Activated T-cell treated with anti-CD3 and anti-CD28 coated beads, Interleukin-2, amount 50 U/mL, for 1 hour (primary cell): ENCODE data around the gene HIGD1C.
"Not testable (repeated sequence)": the region's sequence is repeated elsewhere in the genome, so short reads cannot be mapped to it uniquely, and the experiment has no call there.

Experiments
- DNase-seq: peaks from one replicate; pipeline ENCODE4 v3.0.0-alpha.2; 2020

HIGD1C gene

DNA sequence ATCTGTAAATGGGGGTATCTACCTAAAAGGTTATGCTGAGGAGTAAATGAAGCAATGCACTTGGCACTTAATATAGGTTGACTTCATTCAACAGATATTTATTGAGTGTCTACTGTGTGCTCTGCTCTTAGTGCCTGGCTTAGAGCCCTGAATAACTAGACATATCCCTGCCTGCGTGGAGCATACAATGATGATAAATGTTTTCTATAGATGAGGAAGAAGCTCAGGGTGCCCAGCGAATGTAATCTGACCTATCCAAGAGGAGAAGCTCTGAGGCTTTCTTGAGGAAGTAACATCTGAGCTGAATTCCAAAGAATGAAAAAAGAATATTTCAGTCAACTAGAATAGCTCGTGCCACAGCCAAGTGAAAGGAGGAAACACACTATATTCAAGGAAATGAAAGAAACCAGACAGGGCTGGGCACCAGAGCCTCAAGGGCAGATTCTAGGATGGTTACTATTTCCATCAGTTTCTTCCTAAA, 17.9 kb upstream of the HIGD1C start:
- DNase-seq = no peak

DNA sequence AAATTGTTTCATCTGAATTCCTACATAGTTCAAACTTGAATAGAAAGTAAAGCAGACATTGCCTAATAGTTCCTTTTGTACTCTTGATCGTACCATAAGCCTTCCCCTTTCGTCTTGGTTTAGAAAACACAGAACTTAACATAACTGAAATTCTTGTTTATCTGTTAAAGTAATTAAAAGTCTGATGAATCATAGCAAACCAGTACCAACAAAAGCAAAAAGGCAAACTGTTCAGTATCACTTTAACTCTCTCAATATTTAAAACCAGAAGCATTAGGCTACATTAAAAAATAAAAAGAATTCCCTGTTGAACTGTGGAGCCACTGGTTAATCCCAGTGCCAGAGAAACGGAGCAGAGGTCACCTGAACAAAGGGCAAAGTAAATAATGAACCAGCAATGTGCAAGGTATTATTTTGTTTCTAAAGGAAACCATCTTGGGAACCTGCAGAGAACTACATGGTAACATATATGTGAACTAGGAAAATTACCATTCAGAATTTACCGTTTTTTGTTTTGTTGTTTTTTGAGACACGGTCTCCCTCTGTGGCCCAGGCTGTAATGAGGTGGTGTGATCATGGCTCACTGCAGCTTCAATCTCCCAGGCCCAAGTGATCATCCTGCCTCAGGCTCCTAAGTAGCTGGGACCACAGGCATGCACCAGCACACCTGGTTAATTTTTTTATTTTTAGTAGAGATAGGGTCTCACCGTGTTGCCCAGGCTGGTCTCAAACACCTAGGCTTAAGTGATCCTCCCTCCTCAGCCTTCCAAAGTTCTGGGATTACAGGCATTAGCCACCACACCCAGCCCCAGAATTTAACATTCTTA, 17.1 kb upstream of the HIGD1C start:
- DNase-seq = no peak

DNA sequence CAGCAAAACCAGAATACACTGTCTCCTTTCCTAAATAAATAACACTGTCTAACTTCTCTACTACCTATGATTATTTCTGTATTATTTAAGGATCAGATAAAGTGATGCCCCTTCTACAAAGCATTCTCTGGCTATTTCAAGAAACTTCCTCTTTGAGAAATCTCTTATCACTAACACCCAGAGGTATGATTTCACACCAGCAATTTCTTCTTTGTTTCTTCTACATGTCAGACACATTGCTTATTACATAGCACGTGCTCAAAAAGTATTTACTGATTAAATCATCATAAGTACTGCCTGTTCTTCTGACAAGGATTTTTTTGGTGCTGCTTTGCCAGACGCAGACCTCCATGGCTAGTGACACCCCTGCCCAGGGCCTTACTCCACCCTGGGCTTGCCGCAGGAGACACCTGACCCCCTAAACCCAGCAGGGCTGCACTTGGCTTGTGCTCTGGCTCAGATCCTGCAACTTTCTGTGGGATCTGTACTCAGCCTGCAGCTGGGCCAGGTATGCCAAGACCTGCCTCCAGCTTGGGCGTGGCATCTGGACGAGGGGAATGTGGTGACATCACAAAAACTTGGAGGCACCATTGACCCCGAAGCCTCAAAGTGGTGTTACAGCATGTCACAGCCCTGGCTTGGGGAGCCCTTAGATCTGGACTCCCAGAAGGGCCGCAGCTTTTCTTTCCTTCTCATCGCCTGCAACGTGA, 15.4 kb upstream of the HIGD1C start:
- no peak for DNase-seq

DNA sequence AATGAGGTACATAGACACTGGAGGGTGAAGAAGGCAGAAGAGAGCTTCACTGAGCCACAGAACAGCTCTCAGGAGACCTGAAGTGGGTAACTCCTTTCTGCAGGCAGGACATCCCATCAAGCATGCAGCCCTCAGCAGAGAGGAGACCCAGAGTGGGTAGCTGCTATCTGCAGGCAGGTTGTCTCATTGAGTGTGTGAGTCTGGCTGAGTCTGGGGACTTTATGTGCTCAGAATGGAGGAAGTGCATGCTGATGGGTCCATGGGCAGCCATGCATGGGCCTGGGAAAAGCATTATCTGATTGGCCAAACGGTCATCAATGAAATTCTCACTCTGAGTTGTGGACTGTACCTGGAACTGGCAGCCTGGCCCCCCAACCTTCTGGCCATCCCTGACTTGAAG, 14.7 kb upstream of the HIGD1C start:
- no peak for DNase-seq

DNA sequence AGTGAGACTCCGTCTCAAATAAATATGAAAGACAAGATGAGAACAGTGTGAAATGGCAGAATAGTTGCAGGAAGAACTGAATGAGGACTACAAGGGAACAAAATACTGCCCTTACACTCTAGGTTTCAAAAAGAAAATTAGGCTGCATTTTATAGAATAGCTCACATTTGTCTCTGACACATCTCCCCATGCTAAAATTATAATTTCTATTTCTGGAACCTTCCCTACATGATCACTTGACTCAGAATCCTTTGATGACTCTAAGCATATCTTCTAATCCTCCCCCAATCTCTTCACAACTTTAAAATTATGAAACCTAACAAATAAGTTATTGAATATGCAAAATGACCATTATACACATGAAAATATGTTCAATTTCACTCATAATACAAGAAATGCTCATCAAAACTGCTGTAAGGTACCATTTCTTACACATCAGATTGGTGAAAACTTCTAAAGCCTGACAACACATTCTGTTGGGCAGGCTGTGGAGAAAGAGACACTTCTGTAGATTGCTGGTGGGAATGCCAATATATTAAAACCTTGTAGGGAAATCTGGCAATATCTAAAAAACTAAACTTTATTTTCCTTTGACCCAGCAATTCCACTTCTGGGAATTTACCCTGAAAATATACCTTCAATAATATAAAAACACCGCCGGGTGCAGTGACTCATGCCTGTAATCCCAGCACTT, 4.3 kb upstream of the HIGD1C start:
- no peak for DNase-seq

DNA sequence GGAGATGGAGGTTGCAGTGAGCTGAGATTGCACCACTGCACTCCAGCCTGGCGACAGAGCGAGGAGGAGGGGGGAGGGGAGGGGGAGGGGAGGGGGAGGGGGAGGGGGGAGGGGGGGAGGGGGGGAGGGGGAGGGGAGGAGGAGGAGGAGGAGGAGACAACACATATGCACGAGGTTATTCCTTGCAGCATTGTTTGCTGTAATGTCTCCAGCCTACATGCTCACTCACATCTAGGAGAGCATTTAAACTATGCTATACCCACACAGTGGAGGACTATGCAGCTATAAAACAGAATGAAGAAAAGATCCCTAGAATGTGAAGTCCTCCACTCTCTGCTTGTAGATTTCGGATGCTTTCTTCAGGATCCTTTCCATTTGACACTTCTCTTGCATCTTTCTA, 3.5 kb upstream of the HIGD1C start:
- DNase-seq = no peak

DNA sequence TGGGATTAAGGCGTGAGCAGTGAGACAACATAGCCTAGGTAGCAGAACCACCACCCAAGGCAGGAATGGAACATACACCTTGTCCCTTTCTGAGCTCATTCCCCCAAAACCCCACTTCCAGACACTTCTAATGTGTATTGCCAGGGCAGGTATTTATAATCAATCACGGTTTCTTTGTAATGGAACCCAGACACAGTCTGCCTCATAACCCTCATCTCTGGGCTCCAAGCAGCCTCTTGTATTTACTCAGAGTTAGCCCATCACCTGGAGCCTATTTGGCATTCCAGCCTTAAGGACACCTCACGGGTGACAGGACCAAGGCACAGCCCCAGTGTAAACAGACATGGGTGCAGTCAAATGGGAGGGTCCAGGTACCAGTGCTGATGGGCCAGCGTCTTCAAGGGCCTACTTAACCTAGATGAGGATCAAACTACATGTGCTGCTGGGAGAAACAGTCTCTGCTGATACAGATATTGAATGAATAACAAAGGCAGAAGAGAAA, 2.5 kb upstream of the HIGD1C start:
- DNase-seq = no peak

DNA sequence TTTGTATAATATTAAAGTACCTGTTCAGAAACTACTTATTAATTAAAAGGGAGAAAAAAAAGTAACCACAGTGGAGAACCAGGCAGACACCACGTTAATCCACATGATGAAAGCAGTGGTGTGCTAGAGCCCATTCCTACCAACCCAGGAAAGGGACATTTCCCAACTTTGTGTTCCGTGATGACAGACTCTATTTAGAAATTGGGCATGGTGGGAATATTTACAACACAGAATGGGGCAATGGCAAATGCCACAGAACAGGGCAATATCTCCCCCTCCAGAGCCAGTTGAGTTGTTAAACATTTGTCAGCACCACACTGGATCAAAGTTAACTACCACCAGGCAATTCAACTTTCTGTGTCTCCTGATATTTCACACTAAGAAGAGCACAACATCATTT, 1.2 kb upstream of the HIGD1C start:
- DNase-seq = no peak

DNA sequence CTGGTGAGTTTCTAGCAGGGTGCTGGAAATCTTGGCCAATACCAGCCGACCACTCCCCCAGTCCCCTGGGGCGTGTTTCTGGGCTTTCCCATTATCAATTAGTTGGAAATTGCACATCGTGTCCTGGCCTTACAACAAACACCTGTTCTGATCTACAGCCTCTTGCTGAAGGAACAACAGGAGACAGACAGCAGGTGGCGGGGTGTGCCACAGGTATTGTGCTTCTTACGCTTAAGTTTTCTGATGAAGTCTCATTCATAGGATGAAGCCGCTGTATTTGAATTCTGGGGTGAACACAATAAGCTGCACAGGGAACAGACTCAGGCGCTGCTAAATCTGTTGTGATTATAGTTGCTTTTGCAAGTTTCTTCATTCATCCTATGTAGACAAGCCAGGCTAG, 703 bp downstream of the HIGD1C start:
- no peak for DNase-seq

DNA sequence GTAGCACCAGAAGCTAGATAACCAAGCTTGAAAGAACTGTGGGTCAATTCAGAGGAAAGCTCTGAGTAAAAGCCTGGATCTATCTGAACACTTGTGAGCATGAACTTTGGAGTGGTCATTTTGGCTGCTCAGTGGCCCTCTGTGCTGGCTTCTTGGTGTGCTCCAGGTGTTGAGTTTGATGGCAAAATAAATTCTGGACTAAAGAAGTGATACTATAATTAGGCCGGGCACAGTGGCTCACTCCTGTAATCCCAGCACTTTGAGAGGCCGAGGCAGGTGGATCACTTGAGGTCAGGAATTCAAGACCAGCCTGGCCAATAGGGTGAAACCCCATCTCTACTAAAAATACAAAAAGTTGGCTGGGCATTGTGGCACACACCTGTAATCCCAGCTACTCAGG, 2.4 kb downstream of the HIGD1C start:
- not testable (repeated sequence) for DNase-seq

DNA sequence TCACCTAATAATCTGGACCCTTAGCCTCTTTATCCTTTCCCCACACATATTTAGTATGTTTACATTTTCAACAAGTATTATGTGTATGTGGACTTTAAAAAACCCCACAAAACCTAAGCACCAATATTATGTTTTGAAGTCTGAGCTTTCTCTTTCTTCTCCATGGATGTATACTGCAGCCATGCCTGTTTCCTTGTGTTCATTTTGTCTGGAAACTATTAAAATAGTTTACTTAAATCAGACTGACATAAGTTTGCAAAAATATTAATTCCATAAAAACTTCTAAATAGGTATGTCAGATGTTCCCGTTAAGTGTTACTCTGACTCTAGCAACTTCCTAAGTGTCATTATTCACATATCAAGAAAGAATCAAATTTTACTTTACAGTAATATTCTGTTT, 2.9 kb downstream of the HIGD1C start:
- DNase-seq = no peak

DNA sequence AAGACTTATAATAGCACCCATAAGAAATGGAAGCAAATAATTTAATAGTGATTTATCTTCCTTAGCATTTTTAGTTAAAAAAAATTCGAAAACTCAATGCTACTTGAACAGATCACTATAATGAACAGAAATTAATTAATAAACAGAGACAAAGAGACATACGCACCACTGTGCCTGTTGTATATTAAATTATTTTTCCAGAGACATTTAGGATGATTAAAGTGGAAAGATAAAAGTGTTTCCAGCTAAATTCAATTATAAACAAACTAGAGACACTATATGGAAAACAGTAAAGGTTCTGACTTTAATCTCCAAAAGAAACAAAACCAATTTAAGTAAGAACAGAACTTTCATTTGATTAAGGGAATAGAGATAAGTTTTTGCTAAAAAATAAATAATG, 3.4 kb downstream of the HIGD1C start:
- no peak for DNase-seq

DNA sequence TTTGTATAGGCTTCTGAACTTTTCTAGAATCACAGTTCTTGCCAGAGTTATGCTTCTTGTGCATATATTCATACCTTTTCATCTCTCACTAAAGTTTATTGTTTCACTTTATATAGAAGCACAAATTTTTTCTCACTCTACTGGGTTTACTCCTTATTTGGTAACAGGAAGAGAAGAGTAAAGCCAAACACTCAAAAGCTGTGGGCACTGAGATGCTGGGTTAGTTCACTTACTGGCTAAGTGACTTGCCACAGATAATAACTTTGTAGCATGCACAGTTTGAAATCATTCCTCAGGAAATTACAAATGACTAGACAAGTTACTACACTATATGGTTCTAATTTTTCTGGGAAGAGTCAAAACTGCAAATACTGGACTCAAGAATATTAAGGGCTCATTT, 7.8 kb downstream of the HIGD1C start:
- no peak for DNase-seq

DNA sequence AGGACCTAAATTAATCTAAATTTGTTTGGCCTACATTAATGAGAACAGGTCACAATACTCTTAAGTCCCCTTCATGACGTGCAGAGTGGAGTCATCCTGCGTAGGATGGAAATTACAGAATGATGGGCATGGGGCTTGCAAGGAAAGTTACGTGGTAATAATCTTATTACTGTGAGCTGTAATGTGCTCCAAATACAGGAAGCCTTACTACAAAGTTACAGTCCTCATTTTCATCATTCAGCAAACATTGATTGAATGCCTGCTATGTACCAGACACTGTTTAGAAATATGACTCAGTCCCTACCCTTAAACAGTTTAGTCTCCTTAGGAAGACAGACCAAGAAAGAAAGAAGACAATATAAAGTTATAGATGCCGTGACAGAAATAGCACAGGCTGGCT, 9.4 kb downstream of the HIGD1C start:
- DNase-seq = no peak

DNA sequence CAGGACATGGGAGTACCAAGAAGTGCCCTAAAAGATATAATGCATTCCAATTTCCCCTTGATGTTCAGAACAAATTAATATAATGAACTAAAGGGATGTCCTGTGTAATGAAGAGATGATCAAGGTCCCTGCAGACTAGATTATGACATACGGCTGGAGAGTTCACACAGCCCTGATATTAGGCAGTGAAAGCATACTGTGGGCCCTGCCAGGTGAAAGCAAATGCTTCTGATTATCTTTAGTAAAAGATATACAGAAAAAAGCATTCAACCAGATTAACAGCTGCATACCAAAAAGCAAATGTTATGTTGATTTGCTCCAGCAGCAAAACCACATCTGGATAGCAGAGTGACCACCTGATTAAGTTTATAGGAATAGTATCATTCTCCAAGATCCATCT, 12.1 kb downstream of the HIGD1C start:
- no peak for DNase-seq

DNA sequence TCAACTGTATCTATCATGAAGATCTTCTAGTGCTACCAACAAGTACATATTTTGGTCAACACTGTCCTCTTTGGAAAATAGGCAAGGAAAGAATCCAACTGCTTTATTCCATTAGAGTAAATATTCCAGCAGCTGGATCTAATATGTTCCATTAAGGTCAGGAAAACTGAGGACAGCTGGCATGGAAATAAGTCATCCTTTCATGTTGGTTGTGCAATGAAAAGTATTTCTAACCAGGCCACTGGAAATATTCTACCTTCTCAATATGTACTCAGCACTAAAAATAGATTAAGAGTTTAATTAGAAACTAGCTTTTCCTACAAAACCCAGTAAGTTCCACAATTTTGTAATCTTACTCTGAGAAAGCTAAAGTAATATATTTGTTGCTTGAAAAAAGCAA, 19.6 kb downstream of the HIGD1C start:
- no peak for DNase-seq

DNA sequence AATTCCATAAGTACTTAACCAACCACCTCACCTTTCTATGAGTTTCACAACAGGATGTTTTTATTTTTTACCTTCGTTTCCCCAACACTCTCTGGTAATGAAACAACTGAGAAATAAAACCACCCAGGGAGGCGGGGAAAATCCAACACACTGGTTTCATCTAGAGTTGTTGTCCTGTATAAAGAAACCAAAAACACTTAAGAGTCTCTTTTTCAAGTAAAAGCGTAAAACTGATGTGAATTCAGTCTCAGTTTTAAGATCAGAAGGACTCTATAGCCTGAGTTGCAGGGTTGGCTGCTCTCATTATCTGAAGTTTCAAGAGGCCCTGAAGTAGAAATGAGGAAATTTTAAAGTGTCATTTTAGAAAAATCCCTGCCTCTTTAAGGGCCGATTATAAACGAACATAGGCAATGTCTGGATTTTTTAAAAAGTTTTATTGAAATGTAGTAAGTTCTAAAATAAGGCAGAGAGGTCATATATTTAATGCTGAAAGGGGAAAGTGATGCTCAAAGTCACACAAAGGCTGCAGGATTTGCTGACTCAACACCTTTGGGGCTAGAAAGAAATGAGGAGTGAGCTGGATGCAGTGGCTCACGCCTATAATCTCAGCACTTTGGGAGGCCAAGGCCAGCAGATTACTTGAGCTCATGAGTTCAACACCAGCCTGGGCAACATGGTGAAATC, 27.2 kb downstream of the HIGD1C start:
- DNase-seq = no peak

DNA sequence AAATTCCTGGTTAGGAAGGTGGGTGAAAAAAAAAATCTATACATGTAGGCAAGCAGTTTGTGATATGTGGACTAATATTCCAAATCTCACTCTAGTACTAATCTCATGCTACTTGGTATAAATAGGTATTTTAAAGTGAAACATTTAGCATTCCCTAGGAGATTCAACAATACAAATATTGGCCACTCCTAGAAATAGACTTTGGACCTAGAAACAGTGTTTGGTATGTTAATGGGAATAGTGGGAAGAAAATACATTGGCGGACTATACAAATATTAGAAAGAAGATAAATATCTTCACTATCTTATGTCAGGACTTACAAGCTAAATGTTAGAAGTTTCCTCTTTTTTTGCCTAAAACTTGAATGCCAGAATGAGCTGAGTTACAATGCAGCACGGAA, 28.2 kb downstream of the HIGD1C start:
- no peak for DNase-seq

DNA sequence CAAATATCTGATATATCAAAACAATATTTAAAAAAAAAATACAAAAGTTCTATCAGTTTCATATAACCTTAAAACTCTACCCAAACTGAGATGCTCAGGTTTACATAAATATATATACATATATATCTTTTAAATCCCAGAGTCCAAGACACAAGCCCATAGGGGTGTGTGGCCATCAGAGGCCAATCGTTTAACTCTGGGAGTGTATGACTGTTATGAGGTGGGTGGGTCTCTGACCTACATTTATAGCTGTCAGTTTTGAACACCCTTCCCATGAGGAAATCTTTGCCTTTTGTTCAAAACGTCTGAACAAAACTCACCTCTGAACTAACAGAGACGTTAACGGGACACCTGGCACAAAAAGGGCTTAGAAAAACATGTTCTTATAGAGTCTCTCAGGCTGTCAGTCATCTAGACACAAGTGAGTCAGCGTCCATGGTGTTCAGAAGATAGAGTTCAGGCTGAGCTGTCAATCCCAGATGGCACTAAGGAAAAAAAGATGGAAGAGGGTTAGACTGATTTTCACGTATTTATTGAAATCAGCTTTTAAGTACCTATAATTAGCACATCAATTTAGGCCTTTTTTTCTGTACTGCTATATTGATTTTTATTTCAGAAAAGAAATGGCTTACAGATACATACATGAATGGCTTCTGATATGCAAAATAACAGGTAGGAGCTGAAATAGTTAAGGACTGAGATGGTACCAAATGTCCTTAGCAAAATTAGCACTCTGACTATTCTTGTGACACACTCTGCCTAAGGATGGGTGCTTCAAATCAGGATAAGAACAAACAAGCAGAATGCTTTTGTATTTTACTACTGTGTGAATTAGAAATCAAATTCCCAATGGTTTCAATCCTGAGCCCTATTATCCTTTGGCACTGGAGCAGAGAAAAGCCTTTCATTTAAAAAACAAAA, 29.2 kb downstream of the HIGD1C start:
- no peak for DNase-seq

DNA sequence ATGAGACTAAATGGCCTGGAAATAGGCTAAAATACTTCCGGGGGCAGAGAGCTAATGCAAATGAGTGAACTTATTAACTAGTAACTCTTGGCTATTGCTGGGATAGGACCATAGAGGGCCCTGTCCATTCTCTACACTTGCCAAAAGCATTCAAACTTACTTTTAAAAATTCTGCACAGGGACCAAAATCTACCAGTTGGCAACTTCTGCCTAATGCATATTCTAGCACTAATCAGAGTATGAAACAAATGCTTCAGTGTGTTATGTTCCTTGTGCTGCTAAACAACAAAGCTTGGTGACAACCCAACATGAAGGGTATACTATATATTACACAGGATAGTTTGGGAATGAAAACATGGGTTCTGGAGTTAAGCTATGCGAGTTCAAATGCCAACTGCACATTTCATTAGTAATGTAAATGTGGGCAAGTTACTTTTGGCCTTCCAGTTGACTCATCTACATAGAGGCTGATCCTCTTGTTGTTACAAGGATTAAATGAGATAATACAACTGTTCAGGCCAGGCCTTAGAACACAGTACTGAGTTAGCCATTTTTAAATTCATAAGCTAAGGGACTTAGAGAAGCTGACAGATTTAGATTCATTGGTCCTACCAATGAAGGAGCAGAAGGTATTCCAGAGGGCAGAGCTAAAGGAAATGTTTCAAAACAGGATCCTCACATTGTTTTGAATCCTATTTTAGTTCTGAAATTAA, 32.4 kb downstream of the HIGD1C start:
- DNase-seq = no peak

DNA sequence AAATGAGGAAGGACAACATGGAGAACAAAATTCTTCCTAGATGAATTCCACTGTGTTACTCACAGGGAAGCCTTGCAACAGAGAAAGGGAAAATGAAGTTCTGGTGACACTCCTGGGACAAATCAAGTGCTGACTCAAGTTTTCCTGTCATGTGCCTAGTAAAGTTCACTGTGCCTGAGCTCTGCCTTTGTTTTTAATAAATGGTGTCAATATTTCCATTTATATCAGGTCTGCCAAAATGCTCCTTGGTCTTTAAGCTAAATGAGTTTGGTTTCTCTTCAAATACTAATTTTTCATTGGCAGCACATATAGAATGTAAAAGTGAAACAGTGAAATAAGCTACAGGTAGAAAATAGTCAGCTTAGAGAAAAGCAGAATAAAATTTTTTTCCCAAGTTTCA, 33.0 kb downstream of the HIGD1C start:
- no peak for DNase-seq
